Measurements from ENCODE around the gene PYGB.

The PYGB gene

GRCh38 chr20:25247956-25248785 lies at the start of gene PYGB:
Gene PYGB, plus strand, starts transcription at chr20:25248085. Its CDS starts 94 bp downstream, at chr20:25248179.
- Histone ChIP-seq H3K27me3 (ENCODE audit: insufficient read depth, low read length) (peaks cover 5% of the 10 kb centered on the region), H3K4me3 (ENCODE audit: low read length) (peak within 1 kb of the TSS; percentile 98), H3K9me3 (ENCODE audit: low read length) (no peaks in the 10 kb centered on the region), H2AFZ (ENCODE audit: low read depth, low read length) (peak within 1 kb of the TSS; percentile 97), H3K36me3 (ENCODE audit: insufficient read depth, low read length) (peaks cover 4% of the 10 kb centered on the region), H3K4me1 (ENCODE audit: insufficient read depth, low read length) (peaks cover 44% of the 10 kb centered on the region)

- H3K36me3 ChIP-seq (ENCODE audit: insufficient read depth, low read length): peaks cover 2% of the 10 kb centered on the region
- H3K4me3 ChIP-seq (ENCODE audit: low read length): no peak overlapping the region
- H3K9me3 ChIP-seq (ENCODE audit: low read length): peaks cover 5% of the 10 kb centered on the region
- no peaks in the 10 kb centered on the region for H3K27me3 ChIP-seq (ENCODE audit: insufficient read depth, low read length)
- peaks cover 26% of the 10 kb centered on the region for H3K4me1 ChIP-seq (ENCODE audit: insufficient read depth, low read length)
- no peak overlapping the region for H2AFZ ChIP-seq (ENCODE audit: low read depth, low read length)
Observed at GRCh38 chr20:25198663-25199383, 49.1 kb upstream of the PYGB start.

- H3K4me3 ChIP-seq (ENCODE audit: low read length): no peak overlapping the region
Observed at GRCh38 chr20:25199473-25200260, 48.2 kb upstream of the PYGB start.

GRCh38 chr20:25203089-25203488 lies 44.8 kb upstream of the PYGB start:
- H3K4me3 ChIP-seq (ENCODE audit: low read length): no peak overlapping the region
- no peaks in the 10 kb centered on the region for H3K27me3 ChIP-seq (ENCODE audit: insufficient read depth, low read length)

More at GRCh38 chr20:25199473-25200260, 48.2 kb upstream of the PYGB start:
- Histone ChIP-seq H3K9me3 (ENCODE audit: low read length) (peaks cover 5% of the 10 kb centered on the region), H3K4me1 (ENCODE audit: insufficient read depth, low read length) (peaks cover 26% of the 10 kb centered on the region), H2AFZ (ENCODE audit: low read depth, low read length) (no peak overlapping the region), H3K36me3 (ENCODE audit: insufficient read depth, low read length) (peaks cover 2% of the 10 kb centered on the region), H3K27me3 (ENCODE audit: insufficient read depth, low read length) (no peaks in the 10 kb centered on the region)

GRCh38 chr20:25203871-25204320 lies 44.0 kb upstream of the PYGB start:
- Histone ChIP-seq H3K27me3 (ENCODE audit: insufficient read depth, low read length) (no peaks in the 10 kb centered on the region), H3K36me3 (ENCODE audit: insufficient read depth, low read length) (peaks cover 6% of the 10 kb centered on the region), H3K4me1 (ENCODE audit: insufficient read depth, low read length) (peaks cover 5% of the 10 kb centered on the region), H2AFZ (ENCODE audit: low read depth, low read length) (no peak overlapping the region), H3K4me3 (ENCODE audit: low read length) (no peak overlapping the region), H3K9me3 (ENCODE audit: low read length) (peaks cover 14% of the 10 kb centered on the region)

More at GRCh38 chr20:25203089-25203488, 44.8 kb upstream of the PYGB start:
- Histone ChIP-seq H3K9me3 (ENCODE audit: low read length) (peaks cover 14% of the 10 kb centered on the region), H2AFZ (ENCODE audit: low read depth, low read length) (no peak overlapping the region), H3K4me1 (ENCODE audit: insufficient read depth, low read length) (peaks cover 10% of the 10 kb centered on the region), H3K36me3 (ENCODE audit: insufficient read depth, low read length) (peaks cover 6% of the 10 kb centered on the region)

- Histone ChIP-seq H3K36me3 (ENCODE audit: insufficient read depth, low read length) (peaks cover 6% of the 10 kb centered on the region), H3K4me3 (ENCODE audit: low read length) (no peak overlapping the region), H3K9me3 (ENCODE audit: low read length) (peaks cover 14% of the 10 kb centered on the region), H2AFZ (ENCODE audit: low read depth, low read length) (no peak overlapping the region), H3K27me3 (ENCODE audit: insufficient read depth, low read length) (no peaks in the 10 kb centered on the region), H3K4me1 (ENCODE audit: insufficient read depth, low read length) (no peaks in the 10 kb centered on the region)
Observed at GRCh38 chr20:25204550-25205276, 43.2 kb upstream of the PYGB start.

- no peaks in the 10 kb centered on the region for H3K27me3 ChIP-seq (ENCODE audit: insufficient read depth, low read length)
- H3K4me3 ChIP-seq (ENCODE audit: low read length): no peak overlapping the region
- H3K9me3 ChIP-seq (ENCODE audit: low read length): peaks cover 14% of the 10 kb centered on the region
- H3K36me3 ChIP-seq (ENCODE audit: insufficient read depth, low read length): peaks cover 9% of the 10 kb centered on the region
- no peak overlapping the region for H2AFZ ChIP-seq (ENCODE audit: low read depth, low read length)
- no peaks in the 10 kb centered on the region for H3K4me1 ChIP-seq (ENCODE audit: insufficient read depth, low read length)
Observed at GRCh38 chr20:25205277-25206062, 42.4 kb upstream of the PYGB start.

GRCh38 chr20:25206063-25206403 lies 41.9 kb upstream of the PYGB start:
- H2AFZ ChIP-seq (ENCODE audit: low read depth, low read length): no peak overlapping the region
- no peaks in the 10 kb centered on the region for H3K4me1 ChIP-seq (ENCODE audit: insufficient read depth, low read length)
- no peaks in the 10 kb centered on the region for H3K27me3 ChIP-seq (ENCODE audit: insufficient read depth, low read length)
- peaks cover 10% of the 10 kb centered on the region for H3K36me3 ChIP-seq (ENCODE audit: insufficient read depth, low read length)
- H3K4me3 ChIP-seq (ENCODE audit: low read length): no peak overlapping the region
- peaks cover 14% of the 10 kb centered on the region for H3K9me3 ChIP-seq (ENCODE audit: low read length)

- peaks cover 11% of the 10 kb centered on the region for H3K36me3 ChIP-seq (ENCODE audit: insufficient read depth, low read length)
- H3K4me3 ChIP-seq (ENCODE audit: low read length): no peak overlapping the region
- H2AFZ ChIP-seq (ENCODE audit: low read depth, low read length): no peak overlapping the region
- H3K27me3 ChIP-seq (ENCODE audit: insufficient read depth, low read length): no peaks in the 10 kb centered on the region
- no peaks in the 10 kb centered on the region for H3K4me1 ChIP-seq (ENCODE audit: insufficient read depth, low read length)
- H3K9me3 ChIP-seq (ENCODE audit: low read length): peaks cover 13% of the 10 kb centered on the region
Observed at GRCh38 chr20:25206548-25206947, 41.3 kb upstream of the PYGB start.

- H3K9me3 ChIP-seq (ENCODE audit: low read length): peaks cover 12% of the 10 kb centered on the region
- H2AFZ ChIP-seq (ENCODE audit: low read depth, low read length): no peak overlapping the region
- no peak overlapping the region for H3K4me3 ChIP-seq (ENCODE audit: low read length)
- no peaks in the 10 kb centered on the region for H3K27me3 ChIP-seq (ENCODE audit: insufficient read depth, low read length)
- H3K36me3 ChIP-seq (ENCODE audit: insufficient read depth, low read length): peaks cover 19% of the 10 kb centered on the region
- H3K4me1 ChIP-seq (ENCODE audit: insufficient read depth, low read length): no peaks in the 10 kb centered on the region
Observed at GRCh38 chr20:25207149-25207959, 40.5 kb upstream of the PYGB start.

GRCh38 chr20:25207960-25208534 lies 39.8 kb upstream of the PYGB start:
- Histone ChIP-seq H3K4me3 (ENCODE audit: low read length) (no peak overlapping the region), H3K27me3 (ENCODE audit: insufficient read depth, low read length) (no peaks in the 10 kb centered on the region), H2AFZ (ENCODE audit: low read depth, low read length) (no peak overlapping the region), H3K36me3 (ENCODE audit: insufficient read depth, low read length) (peaks cover 21% of the 10 kb centered on the region), H3K4me1 (ENCODE audit: insufficient read depth, low read length) (no peaks in the 10 kb centered on the region), H3K9me3 (ENCODE audit: low read length) (peaks cover 12% of the 10 kb centered on the region)

Measured in neuron (in vitro differentiated cells).